ENCODE results near the gene PF4V1.

GRCh38 chr4:73844806-73845205, 8.3 kb upstream of the PF4V1 start:
- TF ChIP-seq ZNF768 (CRISPR knock-in tag; IDR thresholded peaks at IDR 0.05) (no peak), CBX1 (IDR thresholded peaks at IDR 0.05; ENCODE audit: low read depth) (no peak), NCOA2 (CRISPR knock-in tag; IDR thresholded peaks at IDR 0.05) (no peak), TCF7 (IDR thresholded peaks at IDR 0.05; ENCODE audit: low read depth) (no peak), TBP (CRISPR knock-in tag; IDR thresholded peaks at IDR 0.05) (no peak), ZNF496 (CRISPR knock-in tag; IDR thresholded peaks at IDR 0.05; ENCODE audit: insufficient replicate concordance) (no peak), MXI1 (IDR thresholded peaks at IDR 0.05; ENCODE audit: borderline replicate concordance, low read depth, low read length) (no peak), ESRRA (CRISPR knock-in tag; IDR thresholded peaks at IDR 0.05; ENCODE audit: low read depth) (no peak), CTCF (CRISPR knock-in tag; IDR thresholded peaks at IDR 0.05) (no peak), ZNF629 (CRISPR knock-in tag; conservative IDR thresholded peaks at IDR 0.05) (no peak)
- TF ChIP-seq, protein P1, sequence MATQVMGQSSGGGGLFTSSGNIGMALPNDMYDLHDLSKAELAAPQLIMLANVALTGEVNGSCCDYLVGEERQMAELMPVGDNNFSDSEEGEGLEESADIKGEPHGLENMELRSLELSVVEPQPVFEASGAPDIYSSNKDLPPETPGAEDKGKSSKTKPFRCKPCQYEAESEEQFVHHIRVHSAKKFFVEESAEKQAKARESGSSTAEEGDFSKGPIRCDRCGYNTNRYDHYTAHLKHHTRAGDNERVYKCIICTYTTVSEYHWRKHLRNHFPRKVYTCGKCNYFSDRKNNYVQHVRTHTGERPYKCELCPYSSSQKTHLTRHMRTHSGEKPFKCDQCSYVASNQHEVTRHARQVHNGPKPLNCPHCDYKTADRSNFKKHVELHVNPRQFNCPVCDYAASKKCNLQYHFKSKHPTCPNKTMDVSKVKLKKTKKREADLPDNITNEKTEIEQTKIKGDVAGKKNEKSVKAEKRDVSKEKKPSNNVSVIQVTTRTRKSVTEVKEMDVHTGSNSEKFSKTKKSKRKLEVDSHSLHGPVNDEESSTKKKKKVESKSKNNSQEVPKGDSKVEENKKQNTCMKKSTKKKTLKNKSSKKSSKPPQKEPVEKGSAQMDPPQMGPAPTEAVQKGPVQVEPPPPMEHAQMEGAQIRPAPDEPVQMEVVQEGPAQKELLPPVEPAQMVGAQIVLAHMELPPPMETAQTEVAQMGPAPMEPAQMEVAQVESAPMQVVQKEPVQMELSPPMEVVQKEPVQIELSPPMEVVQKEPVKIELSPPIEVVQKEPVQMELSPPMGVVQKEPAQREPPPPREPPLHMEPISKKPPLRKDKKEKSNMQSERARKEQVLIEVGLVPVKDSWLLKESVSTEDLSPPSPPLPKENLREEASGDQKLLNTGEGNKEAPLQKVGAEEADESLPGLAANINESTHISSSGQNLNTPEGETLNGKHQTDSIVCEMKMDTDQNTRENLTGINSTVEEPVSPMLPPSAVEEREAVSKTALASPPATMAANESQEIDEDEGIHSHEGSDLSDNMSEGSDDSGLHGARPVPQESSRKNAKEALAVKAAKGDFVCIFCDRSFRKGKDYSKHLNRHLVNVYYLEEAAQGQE (IDR thresholded peaks at IDR 0.05; ENCODE audit: borderline replicate concordance in 1 of 2, low read depth in 1 of 2, low read length in 2 of 2): no peak
